ENCODE results near the gene GAPVD1. TPM values are rescaled to one million over a fixed set of nuclear protein-coding genes. Genes with fewer than 3 reads are reported as not detected.

GAPVD1 gene
- total and polyA plus RNA-seq, 2 of the 13 experiments (the other 11 are each of a cell fraction or from before 2014, with no cell fraction given) = 11.1 to 33.2 TPM

GRCh38 chr9:125407974-125408900, 146.6 kb downstream of the GAPVD1 start (continued):
- TF ChIP-seq ZSCAN31 (CRISPR knock-in tag; IDR thresholded peaks at IDR 0.05; ENCODE audit: low read depth) (0 out of 2 replicates have a peak, but pooled peaks have one; percentile 15), HNRNPL (IDR thresholded peaks at IDR 0.05; ENCODE audit: low read depth, low read length) (0 out of 2 replicates have a peak, but pooled peaks have one; percentile 21), GABPB1 (CRISPR knock-in tag; IDR thresholded peaks at IDR 0.05) (peak; percentile 65; the same call in 1 of the 2 replicates), ZNF574 (CRISPR knock-in tag; IDR thresholded peaks at IDR 0.05) (peak; percentile 30; the same call in 1 of the 2 replicates), ZNF546 (CRISPR knock-in tag; conservative IDR thresholded peaks at IDR 0.05) (no peak; the same call in 1 of the 2 replicates), ARID2 (CRISPR knock-in tag; IDR thresholded peaks at IDR 0.05; ENCODE audit: borderline replicate concordance) (peak; percentile 62; the same call in 1 of the 2 replicates), MTF2 (CRISPR knock-in tag; IDR thresholded peaks at IDR 0.05; ENCODE audit: borderline replicate concordance) (peak; percentile 73; the same call in 1 of the 2 replicates), ZNF577 (CRISPR knock-in tag; IDR thresholded peaks at IDR 0.05; ENCODE audit: borderline replicate concordance, low read depth) (no peak), KAT8 (CRISPR knock-in tag; IDR thresholded peaks at IDR 0.05) (peak; percentile 27; the same call in 1 of the 2 replicates), ZNF543 (CRISPR knock-in tag; IDR thresholded peaks at IDR 0.05) (no peak), POLR2AphosphoS5 (IDR thresholded peaks at IDR 0.05; ENCODE audit: low read depth, low read length) (no peak), ZNF777 (CRISPR knock-in tag; IDR thresholded peaks at IDR 0.05) (peak; percentile 93), ZZZ3 (CRISPR knock-in tag; IDR thresholded peaks at IDR 0.05; ENCODE audit: borderline replicate concordance) (0 out of 2 replicates have a peak, but pooled peaks have one; percentile 24), HDAC2 (CRISPR knock-in tag; IDR thresholded peaks at IDR 0.05) (peak; percentile 65), NFRKB (IDR thresholded peaks at IDR 0.05) (no peak), SP4 (CRISPR knock-in tag; IDR thresholded peaks at IDR 0.05) (0 out of 2 replicates have a peak, but pooled peaks have one; percentile 21), YEATS4 (CRISPR knock-in tag; IDR thresholded peaks at IDR 0.05; ENCODE audit: borderline replicate concordance) (peak; percentile 18; the same call in 1 of the 2 replicates), SYNCRIP (IDR thresholded peaks at IDR 0.05; ENCODE audit: insufficient read depth, low read depth, low read length) (no peak), ERF (CRISPR knock-in tag; IDR thresholded peaks at IDR 0.05) (peak; percentile 66; the same call in 1 of the 2 replicates), BORCS8-MEF2B (CRISPR knock-in tag; IDR thresholded peaks at IDR 0.05) (peak; percentile 17; the same call in 1 of the 2 replicates), PATZ1 (CRISPR knock-in tag; IDR thresholded peaks at IDR 0.05) (peak; percentile 37), HNRNPK (IDR thresholded peaks at IDR 0.05; ENCODE audit: low read depth, low read length, poor library complexity, severe bottlenecking) (peak; percentile 76), ZNF501 (CRISPR knock-in tag; IDR thresholded peaks at IDR 0.05) (peak; percentile 33; the same call in 1 of the 2 replicates)
- TF ChIP-seq, protein P1, sequence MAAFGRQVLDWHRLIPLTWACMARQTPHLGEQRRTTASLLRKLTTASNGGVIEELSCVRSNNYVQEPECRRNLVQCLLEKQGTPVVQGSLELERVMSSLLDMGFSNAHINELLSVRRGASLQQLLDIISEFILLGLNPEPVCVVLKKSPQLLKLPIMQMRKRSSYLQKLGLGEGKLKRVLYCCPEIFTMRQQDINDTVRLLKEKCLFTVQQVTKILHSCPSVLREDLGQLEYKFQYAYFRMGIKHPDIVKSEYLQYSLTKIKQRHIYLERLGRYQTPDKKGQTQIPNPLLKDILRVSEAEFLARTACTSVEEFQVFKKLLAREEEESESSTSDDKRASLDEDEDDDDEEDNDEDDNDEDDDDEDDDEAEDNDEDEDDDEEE (CRISPR knock-in tag; IDR thresholded peaks at IDR 0.05) = peak; percentile 82; the same call in 1 of the 2 replicates
